HG03159 (cell line): ENCODE data around the gene VAV3.

Source experiments
- ATAC-seq: cut with Tn5 transposase; IDR thresholded peaks from one replicate; pipeline ENCODE4 v1.9.1; 2021; ENCODE audit warnings: mild to moderate bottlenecking, moderate library complexity; ENCODE audit not compliant: unreplicated experiment

VAV3 gene

DNA sequence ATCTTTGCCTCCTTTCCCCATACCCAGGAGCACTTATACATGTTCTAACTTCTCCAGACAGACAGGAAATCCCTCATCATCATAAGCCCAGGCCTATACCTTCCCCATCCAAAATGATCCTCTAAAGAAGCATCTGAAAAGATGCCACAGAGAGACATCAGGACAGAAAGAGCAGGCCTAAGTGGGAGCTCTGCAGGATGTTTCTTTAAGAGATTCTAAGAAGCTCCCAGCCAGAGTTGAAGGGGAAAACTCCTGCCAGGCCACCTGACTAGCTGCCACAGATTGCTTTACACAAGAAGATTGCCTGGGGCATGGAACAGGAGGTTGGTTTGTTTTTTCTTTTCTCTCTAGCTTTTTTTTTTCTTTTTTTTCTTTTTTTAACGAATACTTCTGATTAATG, 275.8 kb downstream of the VAV3 start:
- ATAC-seq: no peak

DNA sequence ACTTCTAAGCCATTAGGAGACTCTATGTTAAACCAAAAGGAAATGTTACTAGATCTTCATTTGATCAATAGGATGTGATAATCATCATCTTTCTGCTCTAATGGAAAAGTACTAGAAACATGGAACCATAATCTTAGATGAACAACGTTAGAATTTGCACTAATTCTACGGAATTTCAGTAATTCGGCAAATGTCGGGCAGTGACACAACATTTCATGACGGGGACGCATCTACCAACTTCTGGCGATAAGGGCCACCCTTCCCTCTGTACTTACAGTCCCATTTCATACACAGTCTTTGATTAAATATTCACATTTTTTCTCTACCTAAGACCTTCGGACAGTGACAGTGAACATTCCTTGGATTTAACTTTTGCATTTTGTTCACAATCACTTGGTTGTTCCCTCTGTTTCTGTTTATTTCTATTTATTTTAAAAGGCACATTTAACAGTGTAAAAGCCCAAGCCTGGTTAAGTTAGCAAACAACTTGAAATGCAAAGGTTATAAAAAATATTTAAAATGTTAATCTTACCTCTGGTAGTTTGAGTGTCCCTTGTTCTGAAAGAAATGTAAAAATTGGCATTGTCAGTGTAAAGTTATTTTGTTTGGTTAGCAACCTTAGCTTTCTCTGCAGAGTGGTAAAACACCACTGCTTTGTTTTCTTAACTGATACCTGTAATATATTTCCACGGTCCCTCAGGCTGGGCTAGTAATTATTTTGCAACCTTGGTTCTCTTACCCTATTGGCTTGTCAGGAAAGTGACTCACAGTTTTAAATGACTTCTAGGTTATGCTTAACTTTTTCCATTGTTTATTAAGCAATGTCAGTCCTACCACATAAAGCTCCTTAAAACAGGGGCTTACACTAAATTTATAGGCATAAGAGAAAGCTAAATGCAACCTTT, 276.9 kb downstream of the VAV3 start:
- no peak for ATAC-seq

- ATAC-seq: no peak
Observed at GRCh38 chr1:107683683-107684082, 281.3 kb downstream of the VAV3 start.

- no peak for ATAC-seq
Observed at GRCh38 chr1:107683191-107683657, 281.8 kb downstream of the VAV3 start.

DNA sequence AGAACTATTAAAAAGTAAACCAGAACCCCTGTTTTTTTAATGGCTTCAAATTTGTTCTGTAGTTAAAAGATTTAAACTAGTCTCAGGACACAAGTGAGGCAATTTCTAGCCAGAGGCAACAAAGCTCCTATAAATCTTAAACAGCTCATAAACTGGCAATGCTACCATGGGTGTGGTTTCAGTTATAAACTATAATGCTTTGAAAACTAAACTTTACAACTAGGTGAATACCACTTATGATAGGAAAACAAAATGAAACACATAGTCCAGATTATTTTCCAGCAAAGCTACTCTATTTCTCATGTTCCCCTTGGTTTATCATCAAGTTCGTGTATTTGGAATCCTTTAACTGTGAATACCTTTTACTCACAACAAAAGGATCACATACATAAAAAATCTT, 282.5 kb downstream of the VAV3 start:
- no peak for ATAC-seq

- ATAC-seq: no peak
Observed at GRCh38 chr1:107681001-107681479, 283.9 kb downstream of the VAV3 start.

DNA sequence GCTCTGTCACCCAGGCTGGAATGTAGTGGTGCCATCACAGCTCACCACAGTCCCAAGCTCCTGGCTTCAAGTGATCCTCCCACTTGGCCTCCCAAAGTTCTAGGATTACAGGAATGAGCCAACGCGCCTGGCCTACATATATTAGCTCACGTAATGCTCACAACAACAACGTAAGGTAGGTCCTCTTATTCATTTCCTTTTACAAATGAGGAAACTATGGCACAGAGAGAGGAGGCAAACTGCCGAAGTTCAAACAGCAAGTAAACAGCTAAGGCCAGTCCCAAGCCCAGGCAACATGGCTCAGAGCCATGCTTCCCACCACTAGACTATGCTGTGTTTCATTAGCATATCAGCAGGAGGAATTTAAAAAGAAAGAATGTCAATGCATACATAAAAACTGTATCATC, 284.4 kb downstream of the VAV3 start:
- no peak for ATAC-seq

DNA sequence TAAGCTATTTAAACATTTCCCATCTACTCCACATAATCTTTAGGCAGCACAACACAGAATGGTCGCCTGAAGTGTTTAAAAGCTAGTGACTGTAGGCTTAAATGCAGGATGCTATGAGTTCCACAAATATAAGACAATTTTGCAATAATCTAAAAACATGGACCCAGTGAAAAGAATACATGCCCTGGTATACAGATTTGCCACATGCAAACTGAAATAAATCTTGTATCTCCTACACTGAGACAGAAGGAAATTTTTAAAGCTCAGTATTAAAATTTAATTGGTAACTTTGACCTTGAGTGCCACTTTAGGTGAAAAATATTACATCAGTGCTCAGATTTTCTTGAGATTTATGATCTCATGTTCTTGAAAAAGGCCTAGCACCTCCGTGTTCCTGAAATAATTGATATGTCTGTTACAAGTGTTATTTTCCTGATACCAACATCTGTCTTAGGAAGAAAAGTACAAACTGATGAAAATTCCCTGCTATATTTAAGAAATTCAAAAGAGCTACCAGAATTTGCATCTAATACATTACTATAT, 285.5 kb downstream of the VAV3 start:
- ATAC-seq: no peak

DNA sequence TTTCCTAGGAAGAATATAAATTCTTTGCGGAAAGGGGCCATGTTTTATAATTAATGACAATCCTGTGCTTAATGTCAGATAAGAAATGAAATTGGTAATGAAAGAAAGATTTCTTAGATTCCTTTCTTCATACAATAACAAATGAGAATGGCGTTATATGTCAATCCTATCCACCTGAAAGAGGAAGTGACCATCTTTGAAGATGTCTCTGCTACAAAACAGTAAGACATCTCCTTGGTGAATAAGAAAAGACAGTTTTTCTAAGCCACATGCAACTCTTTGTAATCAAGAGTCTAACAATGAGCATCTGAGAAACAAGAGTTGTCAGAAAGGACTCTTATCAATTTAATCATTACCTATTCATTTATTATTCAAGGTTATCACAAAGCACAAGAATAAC, 286.0 kb downstream of the VAV3 start:
- no peak for ATAC-seq

GRCh38 chr1:107677697-107678096, 287.3 kb downstream of the VAV3 start:
- no peak for ATAC-seq

DNA sequence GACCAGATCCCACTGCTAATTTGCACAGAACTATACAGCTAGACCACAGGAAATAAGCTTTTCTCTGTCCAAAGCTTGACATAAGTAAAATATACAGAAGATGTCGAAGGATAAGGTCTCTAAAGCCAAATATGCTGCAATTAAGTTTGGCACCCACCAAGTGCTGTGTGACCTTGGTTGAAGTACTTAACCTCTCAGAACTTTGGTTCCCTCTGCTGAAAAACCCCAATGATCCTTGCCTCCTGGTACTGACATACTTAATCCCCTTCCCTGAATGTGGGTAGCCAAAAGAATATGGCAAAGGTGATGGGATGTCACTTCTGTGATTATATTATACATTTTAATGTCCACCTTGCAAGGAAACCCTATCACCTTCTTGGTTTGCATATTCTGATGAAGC, 290.5 kb downstream of the VAV3 start:
- no peak for ATAC-seq

DNA sequence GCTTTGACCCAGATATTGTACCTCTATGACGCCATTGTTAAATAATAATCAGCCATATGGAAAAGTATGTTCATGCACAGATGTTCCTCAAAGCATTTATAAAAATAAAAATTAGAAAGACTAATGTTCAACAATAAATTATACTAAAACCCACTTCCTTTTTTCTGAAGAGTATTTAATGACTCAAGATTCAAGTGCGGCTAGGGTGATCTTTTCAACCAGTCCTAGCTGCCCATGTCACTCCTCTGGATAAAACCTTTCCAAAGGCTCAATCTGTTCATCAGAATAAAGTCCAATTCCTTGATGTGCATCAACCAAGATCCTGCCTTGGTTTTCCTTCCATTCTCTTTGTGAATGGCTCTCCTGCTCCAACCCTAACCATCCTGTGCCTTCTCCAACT, 292.0 kb downstream of the VAV3 start:
- ATAC-seq: no peak

DNA sequence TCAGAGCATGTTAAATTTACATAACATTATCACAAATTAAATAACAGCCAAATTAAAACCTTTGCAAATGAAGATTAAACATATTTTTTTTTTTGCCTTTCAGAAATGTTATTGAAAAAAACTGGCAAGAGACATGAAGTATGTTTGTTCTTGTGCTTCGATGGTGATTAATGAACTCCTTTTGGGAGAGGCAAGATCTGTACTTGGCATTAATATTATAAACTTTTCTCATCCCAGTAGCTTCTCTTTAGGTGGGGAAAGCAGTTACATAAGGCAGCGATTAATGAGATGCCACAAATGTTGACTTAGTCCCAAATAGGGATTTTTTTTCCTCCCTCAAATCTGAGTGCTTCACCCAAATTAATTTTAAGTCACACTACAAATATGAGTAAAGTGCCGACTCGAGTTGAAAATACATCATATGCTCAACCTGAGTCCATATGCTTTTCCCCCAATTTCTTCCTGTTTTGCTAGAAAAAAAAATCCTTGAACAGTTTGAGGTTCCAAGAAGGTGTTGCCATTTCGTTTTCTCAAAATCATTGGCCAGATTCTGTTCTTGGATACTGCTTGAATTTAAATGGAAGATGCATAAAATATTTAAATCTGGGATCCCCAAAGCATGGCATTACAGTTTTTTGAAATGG, 294.5 kb downstream of the VAV3 start:
- ATAC-seq: no peak

DNA sequence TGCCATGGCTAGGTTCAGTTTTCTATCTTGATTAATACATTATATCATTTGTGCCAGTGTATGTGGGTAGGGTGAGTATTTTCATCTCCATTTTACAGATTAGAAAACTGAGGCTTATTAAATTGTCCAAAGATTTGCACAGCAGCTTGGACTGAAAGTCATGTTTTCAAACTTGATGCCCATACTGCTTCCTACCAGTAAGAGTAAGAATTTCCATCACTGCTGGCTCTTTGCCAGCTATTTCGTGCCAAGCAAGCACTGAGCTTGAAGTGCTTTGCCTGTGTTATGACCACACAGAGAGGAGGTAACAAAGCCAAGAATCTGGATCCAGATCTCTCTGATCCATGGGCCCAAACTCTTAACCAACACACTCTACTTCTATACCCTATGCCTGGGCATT, 295.0 kb downstream of the VAV3 start:
- ATAC-seq: no peak

DNA sequence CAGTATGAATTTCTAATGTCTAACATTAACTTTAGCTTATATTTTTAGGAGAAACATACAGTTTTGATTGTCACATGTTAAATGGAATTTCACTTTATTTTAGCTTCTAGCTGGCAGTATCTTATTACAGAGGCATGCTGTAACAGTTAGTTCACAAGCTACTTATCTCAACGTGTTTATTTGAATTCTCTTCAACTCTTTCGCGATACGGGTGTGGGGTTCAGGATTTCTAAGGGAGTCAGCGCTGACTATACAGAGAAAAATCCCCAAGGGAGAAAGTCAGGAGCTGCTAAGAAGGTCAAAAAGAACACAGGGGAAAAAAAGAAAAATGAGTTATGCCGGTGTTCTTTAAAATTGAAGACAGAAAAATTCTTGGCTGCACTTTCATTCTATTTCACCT, 296.2 kb downstream of the VAV3 start:
- ATAC-seq: no peak

DNA sequence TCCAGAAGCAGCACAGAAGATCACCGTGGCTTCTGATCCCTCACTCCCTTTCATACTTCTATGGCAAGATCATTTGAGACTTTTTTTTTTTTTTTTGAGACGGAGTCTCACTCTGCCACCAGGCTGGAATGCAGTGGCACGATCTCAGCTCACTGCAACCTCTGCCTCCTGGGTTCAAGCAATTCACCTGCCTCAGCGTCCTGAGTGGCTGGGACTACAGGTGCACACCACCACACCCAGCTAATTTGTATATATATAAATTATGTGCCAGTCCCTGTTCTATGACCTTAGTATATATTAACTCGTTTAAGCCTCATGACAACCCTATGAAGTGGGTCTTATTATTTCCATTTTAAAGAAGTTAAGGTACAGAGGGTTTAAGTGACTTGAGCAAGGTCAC, 298.5 kb downstream of the VAV3 start:
- ATAC-seq: no peak

DNA sequence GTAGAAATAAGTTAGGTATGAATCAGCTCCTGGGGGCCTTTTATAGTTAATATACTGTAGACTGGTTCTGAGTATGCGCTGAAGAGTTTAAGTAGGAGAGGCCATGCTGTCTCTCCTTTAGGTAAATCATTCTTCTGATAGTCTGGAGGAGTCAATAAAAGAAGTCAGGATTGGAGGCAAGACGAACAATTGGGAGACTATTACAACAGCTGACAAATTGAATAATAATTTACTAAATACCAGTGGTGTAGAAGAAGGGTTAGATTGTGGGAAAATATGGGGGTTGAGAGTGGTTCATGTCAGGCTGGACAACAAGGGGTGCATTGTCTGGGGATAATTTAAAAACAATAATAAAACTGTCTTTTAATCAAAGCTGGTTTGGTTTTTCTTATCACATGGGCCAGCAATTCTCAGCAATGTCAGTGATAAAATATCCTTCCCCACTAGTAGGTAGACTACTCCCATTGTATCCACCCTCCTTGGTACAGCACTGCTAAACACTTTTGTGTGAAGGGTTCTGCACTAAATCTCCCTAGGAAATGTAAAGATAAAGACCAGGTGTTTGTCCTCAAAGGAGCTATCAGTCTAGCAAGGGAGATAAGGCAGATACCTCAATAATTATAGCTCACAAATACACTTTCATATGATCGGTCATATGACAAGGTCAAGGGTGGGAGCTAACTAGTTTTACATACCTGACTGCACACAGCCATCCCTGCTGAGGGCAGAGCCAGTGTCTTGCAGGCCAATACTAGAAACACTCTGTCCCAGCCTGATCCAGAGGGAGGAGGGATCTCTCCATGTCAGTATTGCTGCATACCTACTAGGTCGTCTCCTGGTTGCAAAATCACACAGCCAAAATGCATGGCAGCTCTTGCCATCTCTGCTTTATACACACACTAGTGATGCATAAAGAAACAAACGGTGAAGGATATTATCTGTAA, 299.7 kb downstream of the VAV3 start:
- no peak for ATAC-seq

GRCh38 chr1:107662971-107663370, 302.0 kb downstream of the VAV3 start:
- ATAC-seq: no peak

DNA sequence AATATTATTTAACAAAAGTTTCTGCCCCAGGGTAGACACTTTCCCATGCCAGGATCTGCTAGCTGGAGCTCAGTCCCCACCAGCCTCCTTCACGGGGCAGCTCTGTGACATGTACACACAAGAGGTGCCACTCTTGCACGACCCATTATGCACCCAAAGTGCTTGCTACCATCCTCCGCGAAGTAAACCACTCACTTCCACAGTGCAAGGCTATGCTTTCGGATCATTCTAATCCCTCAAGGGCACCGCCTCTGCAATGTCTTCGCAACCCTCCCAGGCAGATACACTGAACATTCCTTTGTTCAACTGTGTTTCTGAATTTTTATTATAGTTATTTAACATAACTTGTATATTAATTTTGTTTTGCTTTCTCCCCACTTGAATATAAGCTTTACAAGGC, 303.8 kb downstream of the VAV3 start:
- no peak for ATAC-seq

- no peak for ATAC-seq
Observed at GRCh38 chr1:107659961-107660360, 305.0 kb downstream of the VAV3 start.

- ATAC-seq: no peak
Observed at GRCh38 chr1:107657356-107657755, 307.6 kb downstream of the VAV3 start.
